Smooth muscle cell (in vitro differentiated cells): ENCODE results near the gene PNPLA1. TPM values are rescaled to one million over a fixed set of nuclear protein-coding genes. Genes with fewer than 3 reads are reported as not detected.

Source experiments
- DNase-seq: peaks from one replicate; lab custom pipeline; 2025; ENCODE audit not compliant: unreplicated experiment; lab: John Stamatoyannopoulos, UW
- H2AFZ ChIP-seq: fragments of 200-600 bp; sonication (generic); 2 replicates; pipeline ENCODE4 v1.6.0; 2016; ENCODE audit warnings: antibody characterized with exemption, low read depth, mild to moderate bottlenecking
- H3F3A ChIP-seq: fragments of 200-600 bp; sonication (generic); 2 replicates; pipeline ENCODE4 v1.6.0; 2017; ENCODE audit warnings: antibody characterized with exemption, low read depth
- H3K27ac ChIP-seq: fragments of 200-600 bp; sonication (generic); 2 replicates; pipeline ENCODE4 v1.5.1; 2016; ENCODE audit warnings: low read depth, mild to moderate bottlenecking
- H3K27me3 ChIP-seq: fragments of 200-600 bp; sonication (generic); 2 replicates; pipeline ENCODE4 v1.6.1; 2016; ENCODE audit warnings: low read depth, mild to moderate bottlenecking
- H3K36me3 ChIP-seq: fragments of 200-600 bp; sonication (generic); 2 replicates; pipeline ENCODE4 v1.5.1; 2016; ENCODE audit warnings: low read depth
- H3K4me1 ChIP-seq: fragments of 200-600 bp; sonication (generic); 2 replicates; pipeline ENCODE4 v1.5.1; 2016; ENCODE audit warnings: low read depth
- H3K4me2 ChIP-seq: fragments of 200-600 bp; sonication (generic); 2 replicates; pipeline ENCODE4 v1.6.0; 2016; ENCODE audit warnings: mild to moderate bottlenecking
- H3K4me3 ChIP-seq: fragments of 200-600 bp; sonication (generic); 2 replicates; pipeline ENCODE4 v1.5.1; 2016; ENCODE audit warnings: mild to moderate bottlenecking
- H3K79me2 ChIP-seq: fragments of 200-600 bp; sonication (generic); 2 replicates; pipeline ENCODE4 v1.6.0; 2016; ENCODE audit warnings: low read depth, mild to moderate bottlenecking
- H3K9ac ChIP-seq: fragments of 200-600 bp; sonication (generic); 2 replicates; pipeline ENCODE4 v1.6.0; 2016; ENCODE audit warnings: low read depth
- H3K9me3 ChIP-seq: fragments of 200-600 bp; sonication (generic); replicated peaks from 2 replicates; pipeline ENCODE4 v1.5.1; 2016; ENCODE audit warnings: low read depth
- H4K20me1 ChIP-seq: fragments of 200-600 bp; sonication (generic); 2 replicates; pipeline ENCODE4 v1.6.0; 2016; ENCODE audit warnings: low read depth
- CTCF ChIP-seq: fragments of 200-600 bp; sonication (generic); IDR thresholded peaks from 2 replicates; pipeline ENCODE4 v1.5.1; 2017; ENCODE audit warnings: borderline replicate concordance, mild to moderate bottlenecking, antibody characterized with exemption; ENCODE audit not compliant: insufficient read depth, poor library complexity, severe bottlenecking
- WGBS: methylation state at CpG from one replicate; pipeline ENCODE4 v1.1.7; 2016; ENCODE audit warnings: low lambda C conversion rate; 5-methylcytosine and 5-hydroxymethylcytosine counted together
- polyA plus RNA-seq: library from polyadenylated mRNA; unstranded; fragments of >200 nt; fragmentation: Nextera tagmentation; extraction: Ambion mirVana; gene quantifications from 2 replicates; pipeline ENCODE4 v1.2.1, GENCODE V29; 2016
- total RNA-seq: library from RNA; depleted of rRNA; stranded (reverse); fragments of >200 nt; gene quantifications from 2 replicates; pipeline ENCODE4 v1.2.3, GENCODE V29; 2014

Gene PNPLA1
- total and polyA plus RNA-seq, 2 experiments from 2014 or later, result not detected

- no peak overlapping the region for H3K4me2 ChIP-seq
- no peak overlapping the region for H2AFZ ChIP-seq
- H3K27me3 ChIP-seq, result no peaks in the 10 kb centered on the region
- TF ChIP-seq CTCF, result no peak
- no peaks in the 10 kb centered on the region for H3K9me3 ChIP-seq
- no peak overlapping the region for H3K27ac ChIP-seq
- no peaks in the 10 kb centered on the region for H3K36me3 ChIP-seq
- peaks cover 8% of the 10 kb centered on the region for H3F3A ChIP-seq
- H4K20me1 ChIP-seq, result no peaks in the 10 kb centered on the region
- peaks cover 6% of the 10 kb centered on the region for H3K4me1 ChIP-seq
- WGBS, result 79% methylated on average over 14 of the region's 14 CpGs
- no peak for DNase-seq
- H3K79me2 ChIP-seq, result no peaks in the 10 kb centered on the region
- no peak overlapping the region for H3K9ac ChIP-seq
- no peak overlapping the region for H3K4me3 ChIP-seq
Measured at GRCh38 chr6:36329798-36330291, 60.0 kb downstream of the PNPLA1 start.

GRCh38 chr6:36330366-36330765, 60.5 kb downstream of the PNPLA1 start:
- Histone ChIP-seq H3F3A (peaks cover 11% of the 10 kb centered on the region), H3K27ac (no peak overlapping the region), H3K79me2 (no peaks in the 10 kb centered on the region), H3K36me3 (no peaks in the 10 kb centered on the region), H3K4me3 (no peak overlapping the region), H3K9ac (no peak overlapping the region), H4K20me1 (no peaks in the 10 kb centered on the region), H3K4me2 (no peak overlapping the region), H3K4me1 (peaks cover 6% of the 10 kb centered on the region), H3K27me3 (no peaks in the 10 kb centered on the region), H3K9me3 (no peaks in the 10 kb centered on the region), H2AFZ (no peak overlapping the region)
- WGBS, result 94% methylated on average over 14 of the region's 14 CpGs
- no peak for TF ChIP-seq CTCF
- no peak for DNase-seq

GRCh38 chr6:36331381-36331780, 61.5 kb downstream of the PNPLA1 start:
- Histone ChIP-seq H3K27me3 (no peaks in the 10 kb centered on the region), H3K4me1 (peaks cover 6% of the 10 kb centered on the region), H3K27ac (no peak overlapping the region), H3F3A (peaks cover 11% of the 10 kb centered on the region), H4K20me1 (no peaks in the 10 kb centered on the region), H3K9me3 (no peaks in the 10 kb centered on the region), H3K79me2 (no peaks in the 10 kb centered on the region), H3K9ac (no peak overlapping the region), H3K36me3 (no peaks in the 10 kb centered on the region), H2AFZ (no peak overlapping the region), H3K4me2 (no peak overlapping the region), H3K4me3 (no peak overlapping the region)
- WGBS, result 93% methylated on average over 6 of the region's 6 CpGs
- DNase-seq, result no peak
- no peak for TF ChIP-seq CTCF

- H3K36me3 ChIP-seq, result no peaks in the 10 kb centered on the region
- no peaks in the 10 kb centered on the region for H3K27me3 ChIP-seq
- peak overlapping the region; percentile 20 for H3K4me2 ChIP-seq
- H4K20me1 ChIP-seq, result no peaks in the 10 kb centered on the region
- no peak for TF ChIP-seq CTCF
- H3K79me2 ChIP-seq, result no peaks in the 10 kb centered on the region
- H3K4me3 ChIP-seq, result no peak overlapping the region
- 69% methylated on average over 8 of the region's 8 CpGs for WGBS
- H3F3A ChIP-seq, result peaks cover 7% of the 10 kb centered on the region
- H3K9ac ChIP-seq, result no peak overlapping the region
- H3K4me1 ChIP-seq, result peaks cover 6% of the 10 kb centered on the region
- DNase-seq, result no peak
- no peak overlapping the region for H3K27ac ChIP-seq
- no peaks in the 10 kb centered on the region for H3K9me3 ChIP-seq
- no peak overlapping the region for H2AFZ ChIP-seq
Measured at GRCh38 chr6:36333171-36333895, 63.5 kb downstream of the PNPLA1 start.
